ENCODE results near the gene HIPK2. TPM values are rescaled to one million over a fixed set of nuclear protein-coding genes. Genes with fewer than 3 reads are reported as not detected.

Gene HIPK2
- total RNA-seq, 1 donor = 7.3 TPM

DNA sequence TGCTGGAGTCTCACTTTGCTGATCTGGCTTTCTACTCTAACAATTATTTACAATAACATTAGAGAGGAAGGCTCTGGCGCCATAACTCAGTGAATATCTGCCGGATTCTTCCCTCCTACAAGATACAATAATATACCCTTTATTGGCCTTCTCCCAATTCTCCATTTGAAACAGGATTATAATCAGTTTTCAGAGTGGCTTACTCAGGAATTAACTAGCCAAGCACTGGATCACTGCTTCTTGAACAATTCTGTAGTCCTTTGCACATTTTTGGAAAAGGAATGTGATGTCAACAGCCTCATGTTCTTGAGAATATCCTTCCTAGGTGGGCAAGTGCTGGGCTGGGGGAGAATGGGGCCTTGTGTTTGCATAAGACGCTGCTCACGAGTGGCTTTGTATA lies 125.9 kb downstream of the HIPK2 start:
- H3K4me3 ChIP-seq (ENCODE audit: low read depth, low read length) = no peak overlapping the region
- TF ChIP-seq, protein P1, sequence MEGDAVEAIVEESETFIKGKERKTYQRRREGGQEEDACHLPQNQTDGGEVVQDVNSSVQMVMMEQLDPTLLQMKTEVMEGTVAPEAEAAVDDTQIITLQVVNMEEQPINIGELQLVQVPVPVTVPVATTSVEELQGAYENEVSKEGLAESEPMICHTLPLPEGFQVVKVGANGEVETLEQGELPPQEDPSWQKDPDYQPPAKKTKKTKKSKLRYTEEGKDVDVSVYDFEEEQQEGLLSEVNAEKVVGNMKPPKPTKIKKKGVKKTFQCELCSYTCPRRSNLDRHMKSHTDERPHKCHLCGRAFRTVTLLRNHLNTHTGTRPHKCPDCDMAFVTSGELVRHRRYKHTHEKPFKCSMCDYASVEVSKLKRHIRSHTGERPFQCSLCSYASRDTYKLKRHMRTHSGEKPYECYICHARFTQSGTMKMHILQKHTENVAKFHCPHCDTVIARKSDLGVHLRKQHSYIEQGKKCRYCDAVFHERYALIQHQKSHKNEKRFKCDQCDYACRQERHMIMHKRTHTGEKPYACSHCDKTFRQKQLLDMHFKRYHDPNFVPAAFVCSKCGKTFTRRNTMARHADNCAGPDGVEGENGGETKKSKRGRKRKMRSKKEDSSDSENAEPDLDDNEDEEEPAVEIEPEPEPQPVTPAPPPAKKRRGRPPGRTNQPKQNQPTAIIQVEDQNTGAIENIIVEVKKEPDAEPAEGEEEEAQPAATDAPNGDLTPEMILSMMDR (IDR thresholded peaks at IDR 0.05; ENCODE audit: insufficient read depth, low read depth, low read length) = no peak
- no peak for DNase-seq (ENCODE audit: low read depth)

DNA sequence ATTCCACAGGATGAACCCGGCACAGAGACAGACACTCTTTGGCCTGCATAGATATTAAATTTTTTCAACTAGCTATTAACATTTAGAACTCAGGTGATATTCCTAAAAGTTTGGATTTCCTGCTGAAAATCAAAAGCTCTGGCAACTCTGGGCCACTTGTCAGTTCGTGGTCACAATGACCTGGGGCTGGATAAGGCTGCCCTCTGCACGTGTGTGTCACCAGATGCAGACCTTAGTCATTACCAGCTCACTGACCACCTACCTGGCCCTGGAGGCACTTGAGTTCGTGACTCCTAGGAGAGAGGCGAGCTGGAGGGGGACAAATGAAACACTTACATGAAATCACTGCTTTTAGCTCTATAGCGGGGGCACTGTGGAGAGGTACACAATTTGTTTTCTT lies 126.5 kb downstream of the HIPK2 start:
- peak; percentile 28 for DNase-seq (ENCODE audit: low read depth)
- H3K4me3 ChIP-seq (ENCODE audit: low read depth, low read length) = no peak overlapping the region
- TF ChIP-seq, protein P1 (IDR thresholded peaks at IDR 0.05; ENCODE audit: insufficient read depth, low read depth, low read length) = no peak

DNA sequence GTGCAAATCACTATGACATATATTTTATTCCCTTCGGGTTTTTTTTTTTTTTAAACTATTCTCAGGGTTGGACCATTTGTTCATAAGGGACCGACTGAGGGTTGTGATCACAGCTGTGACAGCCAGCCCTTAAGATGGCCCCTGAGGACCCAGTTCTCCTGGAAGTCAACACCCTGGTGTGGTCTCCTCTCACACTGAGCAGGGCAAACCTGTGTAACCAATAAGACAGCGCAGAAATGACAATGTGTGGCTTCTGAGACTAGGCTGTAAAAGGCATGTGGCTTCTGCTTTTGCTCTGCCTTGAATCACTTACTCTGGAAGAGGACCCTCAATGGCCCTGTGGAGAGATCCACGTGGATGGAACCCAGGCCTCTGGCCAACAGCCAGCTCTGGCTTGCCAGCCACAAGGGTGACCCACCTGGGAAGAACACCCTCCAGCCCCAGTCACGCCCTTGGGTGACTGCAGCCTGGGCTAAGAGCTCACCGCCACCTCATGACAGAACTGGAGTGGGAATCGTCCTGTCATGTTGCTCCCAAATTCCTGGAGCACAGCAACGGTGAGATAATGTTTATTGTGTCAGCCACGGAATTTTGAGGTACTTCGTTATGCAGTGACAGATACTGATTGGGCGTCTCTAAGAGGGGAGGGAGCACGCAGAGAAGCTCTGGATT lies 127.2 kb downstream of the HIPK2 start:
- no peak overlapping the region for H3K4me3 ChIP-seq (ENCODE audit: low read depth, low read length)
- DNase-seq (ENCODE audit: low read depth) = no peak
- TF ChIP-seq, protein P1 (IDR thresholded peaks at IDR 0.05; ENCODE audit: insufficient read depth, low read depth, low read length) = no peak

- TF ChIP-seq, protein P1 (IDR thresholded peaks at IDR 0.05; ENCODE audit: insufficient read depth, low read depth, low read length) = no peak
- no peak overlapping the region for H3K4me3 ChIP-seq (ENCODE audit: low read depth, low read length)
- DNase-seq (ENCODE audit: low read depth) = no peak
These were observed 128.8 kb downstream of the HIPK2 start for GRCh38 chr7:139648941-139649425.

DNA sequence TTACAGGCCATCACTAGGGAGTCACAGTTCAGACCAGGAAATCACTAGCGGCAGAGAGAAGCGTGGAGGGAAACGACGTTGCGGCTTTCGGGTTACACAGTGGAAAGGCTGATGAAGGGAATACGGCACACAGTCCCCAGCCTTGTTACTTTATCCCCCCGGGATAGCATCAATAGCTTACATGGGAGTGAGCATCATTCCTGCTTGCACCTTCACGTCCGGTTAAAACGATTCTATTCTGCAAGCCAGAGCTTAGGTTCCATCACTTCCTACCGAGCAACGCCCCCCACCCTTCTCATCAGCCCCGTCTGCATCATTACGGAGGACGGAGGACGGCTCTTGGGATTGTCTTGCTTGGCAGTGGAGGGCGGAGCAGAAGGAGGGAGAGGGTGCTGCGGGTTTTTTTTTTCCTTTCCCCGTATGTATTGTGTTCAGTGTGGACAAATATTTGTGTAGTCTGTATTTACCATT lies 129.4 kb downstream of the HIPK2 start:
- H3K4me3 ChIP-seq (ENCODE audit: low read depth, low read length) = no peak overlapping the region
- TF ChIP-seq, protein P1 (IDR thresholded peaks at IDR 0.05; ENCODE audit: insufficient read depth, low read depth, low read length) = no peak
- no peak for DNase-seq (ENCODE audit: low read depth)

DNA sequence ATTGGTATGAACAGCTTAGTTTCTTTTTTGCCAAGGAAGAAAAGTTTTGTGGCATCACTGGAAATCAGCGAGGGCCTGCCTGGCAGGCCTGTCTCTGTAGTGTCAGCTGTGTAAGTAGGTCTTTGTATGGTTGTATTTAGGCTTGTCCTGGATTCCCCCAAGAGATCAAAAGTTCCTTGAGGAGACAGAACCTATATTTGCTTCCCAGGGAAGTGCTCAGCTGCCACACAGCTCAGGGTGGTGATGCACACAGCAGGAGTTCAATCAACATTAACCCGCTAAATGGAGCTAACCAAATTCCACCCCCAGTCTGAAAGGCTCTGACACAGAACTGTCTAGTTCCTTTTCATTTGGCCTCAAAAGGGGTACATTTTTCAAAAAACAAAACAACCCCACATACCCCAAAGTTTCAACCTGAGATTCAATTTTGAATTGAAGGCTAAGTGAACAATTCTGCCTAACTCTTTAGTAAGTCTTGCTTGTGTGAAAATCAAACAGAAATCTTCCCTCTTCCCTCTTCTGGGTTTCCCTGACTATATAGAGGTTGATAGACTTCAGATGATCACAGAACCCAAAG lies 129.9 kb downstream of the HIPK2 start:
- H3K4me3 ChIP-seq (ENCODE audit: low read depth, low read length) = no peak overlapping the region
- no peak for DNase-seq (ENCODE audit: low read depth)
- TF ChIP-seq, protein P1 (IDR thresholded peaks at IDR 0.05; ENCODE audit: insufficient read depth, low read depth, low read length) = no peak

Measured in fibroblast of villous mesenchyme (primary cell).